GM18526 (cell line): ENCODE measurements around the gene PCNX3.

Source experiments
- POLR2A ChIP-seq: IDR thresholded peaks from 3 replicates; pipeline ENCODE4 v1.6.1; 2011; ENCODE audit not compliant: insufficient read length; ENCODE audit errors: extremely low read depth

The PCNX3 gene

DNA sequence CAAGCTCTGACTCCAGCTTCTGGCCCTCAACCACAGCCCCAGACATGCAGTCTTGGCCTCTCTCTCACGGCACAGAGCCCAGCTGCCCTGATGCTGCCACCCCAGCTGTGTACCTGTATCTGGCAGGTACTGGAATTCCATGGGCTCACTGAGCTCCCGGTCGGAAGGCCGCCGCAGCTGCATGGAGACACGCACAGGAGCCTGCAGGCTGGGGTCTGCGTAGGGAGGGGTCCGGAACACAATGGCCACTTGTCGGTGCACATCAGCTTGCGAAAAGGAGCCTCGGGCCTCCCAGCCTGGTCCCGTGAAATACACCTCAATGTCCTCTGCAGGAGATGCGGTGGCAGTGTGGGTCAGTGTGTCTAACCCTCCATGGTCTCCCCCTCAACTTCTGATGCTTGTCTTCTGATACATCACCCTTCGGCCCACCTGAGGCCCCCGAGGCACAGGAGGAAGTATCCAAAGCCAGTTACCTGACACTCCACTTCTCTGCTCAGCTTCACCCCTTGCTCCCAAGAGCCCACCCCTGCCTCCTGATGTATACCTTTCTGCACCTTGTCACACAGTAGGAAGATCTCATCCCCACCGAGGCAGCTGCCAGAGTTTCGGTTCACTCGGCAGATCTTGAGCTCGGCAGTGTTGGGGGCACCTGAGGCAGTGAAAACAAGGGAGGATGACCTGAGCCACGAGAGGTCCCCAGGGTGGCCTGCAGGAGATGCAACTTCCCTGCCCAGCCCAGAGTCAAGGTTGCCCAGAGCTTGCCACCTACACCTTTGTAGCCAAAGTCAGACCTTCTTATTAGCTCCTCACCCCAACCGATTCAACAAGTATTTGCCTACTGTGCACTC is 42.8 kb downstream of the PCNX3 start:
- no peak for TF ChIP-seq POLR2A

DNA sequence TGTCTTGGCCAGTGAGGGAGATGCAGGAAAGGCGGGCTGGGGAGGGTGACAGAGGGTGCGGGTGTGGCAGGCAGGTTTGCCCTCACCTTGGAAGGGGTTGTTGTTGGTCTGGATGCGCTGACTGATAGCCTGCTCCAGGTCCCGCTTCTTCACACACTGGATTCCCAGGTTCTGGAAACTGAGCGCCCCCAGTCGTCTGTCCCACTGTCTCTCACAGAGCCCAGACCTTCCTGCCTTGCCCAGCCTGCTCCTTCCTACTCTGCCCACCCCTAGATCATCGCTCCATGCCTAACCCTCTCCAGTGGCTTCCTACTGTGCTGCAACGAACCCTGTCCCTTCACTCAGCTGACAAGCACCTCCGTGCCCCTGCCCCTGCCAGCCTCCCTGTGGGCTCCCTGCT is 44.5 kb downstream of the PCNX3 start:
- TF ChIP-seq POLR2A, result no peak

DNA sequence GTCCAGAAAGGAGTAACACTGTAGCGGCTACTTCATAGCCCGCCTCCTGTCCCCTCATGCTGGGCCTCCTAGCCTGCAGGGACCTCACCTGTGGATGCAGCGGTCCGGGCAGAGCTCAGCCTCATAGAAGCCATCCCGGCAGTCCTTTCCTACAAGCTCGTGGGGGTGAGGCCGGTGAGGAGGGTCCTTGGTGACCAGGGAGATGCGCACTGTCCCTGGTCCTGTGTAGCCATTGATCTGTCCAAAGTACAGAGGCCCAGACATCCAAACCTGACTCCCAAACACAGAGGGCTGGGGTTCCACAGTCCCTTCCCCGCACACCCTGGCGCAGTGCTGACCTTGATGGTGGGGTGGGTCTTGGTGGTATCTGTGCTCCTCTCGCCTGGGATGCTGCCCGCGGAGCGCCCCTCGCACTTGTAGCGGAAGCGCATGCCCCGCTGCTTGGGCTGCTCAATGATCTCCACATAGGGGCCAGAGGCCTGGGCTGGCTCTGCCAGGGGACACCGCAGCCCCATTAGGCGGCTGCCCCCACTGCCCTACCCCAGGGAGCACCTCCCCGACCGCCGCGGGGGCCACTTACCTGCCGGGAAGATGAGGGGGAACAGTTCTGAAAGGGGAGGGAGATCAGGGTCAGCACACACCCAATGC is 46.1 kb downstream of the PCNX3 start:
- no peak for TF ChIP-seq POLR2A

- TF ChIP-seq POLR2A, result no peak
These were observed 46.7 kb downstream of the PCNX3 start for GRCh38 chr11:65662247-65662798.

DNA sequence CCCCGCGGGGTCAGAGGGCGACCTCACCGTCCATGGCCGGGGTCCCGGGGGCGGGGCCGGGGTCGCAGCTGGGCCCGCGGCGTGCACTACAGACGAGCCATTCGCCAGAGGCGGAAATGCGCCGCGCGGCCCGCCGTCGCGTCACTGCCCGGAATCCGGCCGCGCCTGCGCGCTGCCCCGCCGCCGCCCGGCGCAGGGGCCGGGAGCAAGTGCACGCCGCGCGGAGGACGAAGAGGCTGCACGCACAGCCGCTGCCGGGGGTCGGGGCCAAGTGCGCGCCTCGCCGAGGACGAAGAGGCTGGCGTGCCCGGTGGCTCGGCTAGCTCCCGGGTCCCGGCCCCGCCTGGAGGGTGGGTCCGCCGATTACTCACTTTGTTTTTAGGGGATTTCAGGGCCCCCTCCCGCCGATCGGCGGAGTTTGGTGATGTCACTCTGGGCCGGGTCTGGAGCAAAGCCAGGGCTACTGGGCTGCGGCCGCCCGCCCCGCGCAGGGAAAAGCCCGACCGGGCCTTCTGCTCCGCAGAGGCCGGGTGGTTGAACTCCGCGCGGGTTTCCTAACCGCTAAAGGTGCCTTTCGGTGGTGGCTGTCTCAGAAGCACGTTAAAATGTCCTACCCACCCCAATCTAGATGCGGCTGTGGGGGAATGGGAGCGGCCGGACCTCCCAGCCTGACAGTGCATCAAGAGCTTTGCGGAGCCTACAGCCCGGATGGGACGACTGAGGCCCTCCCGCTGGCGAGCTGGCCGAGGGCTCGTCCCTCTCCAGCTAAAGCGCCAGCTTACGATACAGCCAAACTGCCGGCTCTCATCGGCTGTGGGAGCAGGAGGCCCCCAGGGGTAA is 47.4 kb downstream of the PCNX3 start, which contains the start of gene RELA:
Gene RELA (minus strand): TSS at position 118 of the 840 bp plus-strand sequence. CDS start 84 bp downstream, at position 34.
- TF ChIP-seq POLR2A, result peak; percentile 65

GRCh38 chr11:65663639-65664200 is 48.1 kb downstream of the PCNX3 start:
- TF ChIP-seq POLR2A, result no peak

DNA sequence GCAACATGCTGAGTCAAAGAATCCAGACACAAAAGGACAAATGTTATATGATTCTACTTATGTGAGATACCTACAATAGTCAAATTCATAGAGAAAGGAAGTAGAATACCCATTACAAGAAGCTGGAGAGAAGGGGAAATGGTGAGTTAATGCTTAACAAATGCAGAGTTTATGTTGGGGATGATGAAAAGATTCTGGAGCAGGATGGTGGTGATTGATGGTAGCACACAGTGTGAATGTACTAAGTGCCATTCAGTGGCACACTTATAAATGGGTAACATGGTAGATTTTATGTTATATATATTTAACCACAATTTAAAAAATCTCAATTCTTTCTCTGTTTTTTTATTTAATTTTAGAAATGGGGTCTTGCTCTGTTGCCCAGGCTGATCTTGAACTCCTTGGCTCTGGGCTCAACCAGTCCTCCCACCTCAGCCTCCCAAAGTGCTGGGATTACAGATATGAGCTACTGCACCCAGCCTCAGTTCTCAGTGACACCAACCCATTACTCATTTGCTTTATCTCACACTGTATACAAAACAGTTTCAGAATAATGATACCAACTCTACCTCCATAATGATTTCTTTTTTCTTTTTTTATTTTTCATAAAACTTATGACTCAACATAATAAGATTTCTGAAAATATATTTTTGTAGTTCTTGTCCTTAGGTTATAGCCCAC is 56.7 kb downstream of the PCNX3 start:
- TF ChIP-seq POLR2A, result no peak

DNA sequence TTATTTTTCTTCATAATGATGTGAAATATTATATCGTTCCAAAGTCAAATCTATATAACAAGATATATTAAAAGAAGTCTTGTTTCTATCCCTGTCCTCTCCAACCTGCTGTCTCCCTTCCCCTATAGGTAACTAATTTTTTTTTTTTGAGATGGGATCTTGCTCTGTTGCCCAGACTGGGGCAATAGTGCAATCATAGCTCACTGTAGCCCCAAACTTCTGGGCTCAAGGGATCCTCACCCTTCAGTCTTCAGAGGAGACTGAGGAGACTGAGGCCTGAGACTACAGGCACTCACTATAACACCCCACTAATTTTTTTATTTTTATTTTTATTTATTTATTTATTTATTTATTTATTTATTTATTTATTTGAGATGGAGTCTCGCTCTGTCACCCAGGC is 57.4 kb downstream of the PCNX3 start:
- TF ChIP-seq POLR2A, result no peak

DNA sequence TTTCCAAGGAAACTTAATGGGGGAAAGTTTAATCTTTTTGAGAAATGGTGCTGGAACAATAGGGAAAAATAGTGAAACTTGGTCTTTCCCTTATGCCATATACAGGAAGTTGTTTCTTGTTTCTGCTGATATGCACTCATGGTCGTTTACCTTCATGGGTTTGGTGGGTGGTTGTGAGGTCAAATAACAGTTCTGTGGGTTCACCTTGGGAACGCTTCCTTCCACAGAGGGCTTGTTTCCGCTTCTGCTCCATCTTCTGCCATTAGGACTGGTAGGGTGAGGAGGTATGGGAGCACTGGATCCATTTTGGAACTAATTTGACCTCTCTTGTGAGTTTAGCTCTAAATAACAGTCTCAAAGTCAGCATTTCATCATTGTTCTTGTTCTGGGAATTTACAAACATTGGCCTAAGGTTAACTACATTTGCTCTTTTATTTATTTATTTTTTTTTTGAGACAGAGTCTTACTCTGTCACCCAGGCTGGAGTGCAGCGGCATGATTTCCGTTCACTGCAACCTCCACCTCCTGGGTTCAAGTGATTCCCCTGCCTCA is 64.7 kb downstream of the PCNX3 start:
- no peak for TF ChIP-seq POLR2A

DNA sequence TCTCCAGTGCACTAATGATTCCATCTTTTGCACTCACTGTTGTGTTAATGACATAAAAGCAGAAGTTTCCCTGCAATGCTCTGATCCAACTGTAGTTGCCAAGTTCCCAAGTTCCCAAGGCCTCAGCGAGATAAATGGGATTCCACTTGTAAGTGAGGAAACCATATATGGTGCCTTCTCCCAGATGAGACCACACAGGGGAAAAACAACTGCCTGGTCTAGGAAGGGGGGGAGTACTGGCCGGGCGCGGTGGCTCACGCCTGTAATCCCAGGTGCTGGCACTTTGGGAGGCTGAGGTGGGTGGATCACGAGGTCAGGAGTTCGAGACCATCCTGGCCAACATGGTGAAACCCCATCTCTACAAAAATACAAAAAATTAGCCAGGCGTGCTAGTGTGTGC is 70.4 kb downstream of the PCNX3 start:
- no peak for TF ChIP-seq POLR2A
